H1 (cell line): ENCODE measurements around the gene COPA. TPM values are rescaled to one million over a fixed set of nuclear protein-coding genes. Genes with fewer than 3 reads are reported as not detected.

Experiments
- RBBP5 ChIP-seq: IDR thresholded peaks from 2 replicates; pipeline ENCODE4 v1.7.1; 2012; ENCODE audit warnings: low read depth, mild to moderate bottlenecking, inconsistent platforms, low read length, moderate library complexity, borderline replicate concordance
- polyA plus RNA-seq, 7 experiments: library from polyadenylated mRNA; depleted of rRNA in 3 of 7; stranded (reverse) in 5 of 7; unstranded in 2 of 7; fragments of >200 nt in 5 of 7; fragments of 200-250 nt in 2 of 7; gene quantifications; 1 replicate in 5 of 7; 2 replicates in 1 of 7; 4 replicates in 1 of 7; pipeline versions ENCODE4 v1.2.1 to v1.2.3, GENCODE V29; 2011 to 2013; ENCODE audit warnings: missing spikeins in 2 of 7, mixed read lengths in 2 of 7
- total RNA-seq: library from RNA; stranded (reverse); fragmentation: NEBNext Ultra II Directional; extraction: Animal tissue kit (Norgen Biotek cat#: 25700); gene quantifications from 2 replicates; pipeline ENCODE4 v1.2.1, GENCODE V29; 2021

Gene COPA
- total and polyA plus RNA-seq, 2 of the 8 experiments (the other 6 are each of a cell fraction or from before 2014, with no cell fraction given) = 78.2 to 115 TPM

- no peak for TF ChIP-seq RBBP5
Observed at GRCh38 chr1:160354388-160354985, 11.4 kb upstream of the COPA start (continued).
